Fibroblast of skin of left quadriceps (primary cell): ENCODE measurements around the gene TNNT3.

ENCODE experiments used
- DNase-seq, 2 experiments: peaks; one replicate each; pipeline ENCODE4 v3.0.0-alpha.2; 2013; ENCODE audit warnings: low read depth in 2 of 2

The TNNT3 gene

DNA sequence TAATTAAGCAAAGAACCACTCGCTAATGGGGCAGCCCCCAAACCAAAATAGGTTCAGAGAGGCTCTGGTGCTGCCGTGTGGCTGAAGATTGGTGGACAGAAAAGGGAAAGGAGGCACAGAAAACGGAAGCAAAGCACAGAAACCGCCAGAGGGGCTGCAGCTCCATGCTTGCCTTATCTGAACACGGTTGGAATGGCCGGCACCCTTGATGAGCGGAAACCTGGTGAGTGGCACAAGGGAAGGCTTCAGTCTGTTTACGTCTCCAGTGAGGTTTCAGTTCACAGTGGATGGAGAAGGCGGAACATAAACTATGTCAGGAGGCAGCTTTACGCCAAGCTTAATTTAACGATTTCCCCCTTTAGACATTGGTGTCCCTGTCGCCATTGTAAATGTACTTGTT, 22.6 kb upstream of the TNNT3 start:
- no peak for DNase-seq

DNA sequence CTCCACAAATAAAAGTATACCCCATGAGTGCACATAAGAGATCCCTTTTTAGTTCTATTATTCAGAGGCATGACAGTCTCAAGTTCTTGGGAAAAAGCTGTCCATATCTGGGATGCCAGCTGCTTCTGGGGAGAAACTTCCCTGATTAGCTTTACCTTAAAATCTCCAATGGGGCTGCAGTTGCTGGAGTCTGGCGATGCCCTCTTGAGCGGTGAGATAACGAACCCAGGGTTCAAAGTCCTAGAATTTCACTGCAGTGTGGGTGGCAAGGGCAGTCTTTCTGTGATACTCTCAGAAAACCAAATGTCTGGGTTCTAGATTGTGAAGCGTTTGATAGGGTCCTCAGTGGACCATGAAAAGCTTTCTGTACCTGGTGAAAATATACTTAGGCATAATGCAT, 20.4 kb upstream of the TNNT3 start:
- no peak for DNase-seq

DNA sequence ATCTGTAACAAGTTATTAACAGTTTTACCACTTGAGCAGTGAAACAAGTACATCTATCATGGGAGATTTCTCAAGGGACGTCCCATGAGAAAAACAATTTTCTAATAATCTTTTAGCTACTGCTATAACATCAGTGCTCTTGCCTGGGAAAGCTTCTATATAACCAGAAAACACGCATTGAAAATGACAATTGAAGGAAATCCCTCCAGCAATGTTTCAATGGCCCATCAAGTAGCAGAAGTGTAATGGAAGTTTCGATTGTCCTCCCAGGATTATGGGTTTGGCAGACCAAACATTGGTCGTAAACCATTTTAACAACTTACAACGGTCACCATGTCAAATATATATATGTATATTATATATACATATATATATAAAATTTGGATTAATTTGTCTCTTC, 19.8 kb upstream of the TNNT3 start:
- DNase-seq, result no peak

DNA sequence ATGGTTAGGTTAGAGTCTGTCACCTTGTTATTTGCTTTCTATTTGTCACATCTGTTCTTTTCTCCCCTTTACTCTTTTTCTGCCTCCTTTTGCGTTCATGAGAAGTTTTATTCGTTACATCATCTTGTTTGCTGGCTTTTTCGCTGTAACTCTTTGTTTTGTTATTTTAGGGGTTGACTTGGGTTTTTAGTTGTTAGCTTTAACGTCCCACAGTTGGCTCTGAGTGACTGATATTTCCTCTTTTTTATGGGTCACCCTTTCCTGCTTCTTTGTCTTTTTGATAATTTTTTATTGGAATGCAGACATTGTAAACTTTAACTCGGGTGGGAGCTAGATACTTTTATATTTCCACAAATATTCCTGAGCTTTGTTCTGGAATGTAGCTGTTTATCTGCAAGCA, 13.3 kb upstream of the TNNT3 start:
- no peak for DNase-seq

DNA sequence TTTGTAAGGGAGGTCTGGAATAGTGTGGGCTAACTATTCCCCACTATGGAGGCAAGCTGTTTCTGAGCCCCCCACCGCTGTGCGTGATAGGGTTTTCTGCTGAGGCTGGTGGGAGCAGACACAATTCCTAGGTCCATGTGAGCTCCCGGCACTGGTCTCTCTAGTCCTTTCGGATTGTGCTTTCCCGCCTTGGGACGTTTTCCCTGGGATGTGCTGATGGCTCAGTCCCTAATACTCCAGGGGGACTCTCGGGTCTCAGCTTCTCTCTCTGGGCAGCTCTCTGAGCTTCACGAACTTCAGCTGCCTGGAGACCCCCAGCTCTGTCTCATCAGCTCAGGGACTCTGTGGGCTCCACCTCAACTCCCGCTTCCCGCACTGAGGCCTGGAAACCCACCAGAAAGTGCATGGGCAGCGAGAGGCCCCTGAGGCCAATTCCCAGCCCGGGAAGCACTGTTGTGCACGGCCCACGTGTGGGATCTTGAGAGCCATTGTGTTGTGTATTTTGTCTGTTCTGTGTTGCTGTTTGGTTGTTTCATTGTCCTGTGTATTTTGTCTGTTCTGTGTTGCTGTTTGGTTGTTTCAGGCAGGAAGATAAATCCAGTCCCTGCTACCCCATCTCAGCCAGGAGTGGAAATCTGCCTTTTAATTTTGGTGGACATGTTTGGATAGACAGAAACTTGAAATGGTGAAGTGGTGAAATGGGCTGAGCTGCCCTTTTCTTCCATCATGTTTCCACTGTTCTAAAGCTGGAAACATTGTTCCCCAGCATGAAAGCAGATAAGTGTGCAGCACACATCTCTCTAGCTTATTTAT, 12.7 kb upstream of the TNNT3 start:
- no peak for DNase-seq

DNA sequence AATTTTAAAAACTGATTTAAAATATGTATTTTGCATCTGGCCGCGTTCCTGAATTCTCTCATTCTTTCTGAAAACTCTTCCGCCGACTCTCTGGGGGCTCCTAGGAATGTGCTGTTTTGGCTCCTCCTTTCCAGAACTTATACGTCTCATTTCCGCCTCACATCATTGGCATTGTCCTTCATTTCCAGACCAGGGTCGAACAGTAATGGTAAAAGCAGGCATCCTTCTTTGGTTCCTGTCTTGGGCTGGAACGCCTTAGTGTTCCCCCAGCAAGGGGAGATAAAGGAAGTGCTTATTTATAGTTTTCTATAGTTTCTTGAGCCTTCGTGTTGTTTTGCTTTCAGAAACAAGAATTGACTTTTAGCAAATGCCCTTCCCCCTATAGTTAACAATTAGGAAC, 10.9 kb upstream of the TNNT3 start:
- peak; percentile 22 to 24 for DNase-seq

DNA sequence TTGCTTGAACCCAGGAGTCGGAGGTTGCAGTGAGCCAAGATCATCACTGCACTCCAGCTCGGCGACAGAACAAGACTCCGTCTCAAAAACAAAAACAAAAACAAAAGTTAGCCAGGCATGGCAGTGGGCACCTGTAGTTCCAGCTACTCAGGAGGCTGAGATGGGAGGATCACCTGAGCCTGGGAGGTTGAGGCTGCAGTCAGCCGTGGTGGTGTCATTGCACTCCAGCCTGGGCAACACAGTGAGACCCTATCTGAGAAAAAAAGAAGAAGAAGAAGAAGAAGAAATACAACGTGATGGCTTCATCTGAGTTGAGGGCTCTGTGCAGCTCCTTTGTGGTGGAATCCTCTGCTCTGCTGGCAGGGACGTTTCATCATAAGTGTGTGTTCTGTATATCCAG, 10.0 kb upstream of the TNNT3 start:
- DNase-seq, result no peak

DNA sequence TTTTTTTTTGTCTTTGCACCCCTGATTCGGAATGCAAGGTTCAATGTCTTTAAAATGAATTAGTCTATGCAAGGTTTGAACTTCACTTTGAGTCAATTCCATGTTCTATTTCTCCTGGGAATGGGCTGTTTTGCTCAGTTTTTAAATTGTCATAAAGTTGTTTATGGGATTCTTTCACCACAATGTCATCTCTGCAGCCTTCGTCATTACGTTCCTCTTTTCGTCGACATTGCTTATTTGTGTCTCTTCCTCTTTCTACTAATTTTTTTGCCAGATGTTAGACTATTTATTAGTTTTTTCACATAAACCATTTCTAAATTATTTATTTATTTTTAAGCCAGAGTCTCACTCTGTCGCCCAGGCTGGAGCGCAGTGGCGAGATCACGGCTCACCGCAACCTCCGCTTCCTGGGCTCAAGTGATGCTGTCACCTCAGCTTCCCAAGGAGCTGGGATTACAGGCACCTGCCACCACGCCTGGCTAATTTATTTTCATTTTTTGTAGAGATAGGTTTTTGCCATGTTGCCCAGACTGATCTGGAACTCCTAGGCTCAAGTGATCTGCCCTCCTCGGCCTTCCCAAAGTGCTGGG, 7.1 kb upstream of the TNNT3 start:
- no peak for DNase-seq

DNA sequence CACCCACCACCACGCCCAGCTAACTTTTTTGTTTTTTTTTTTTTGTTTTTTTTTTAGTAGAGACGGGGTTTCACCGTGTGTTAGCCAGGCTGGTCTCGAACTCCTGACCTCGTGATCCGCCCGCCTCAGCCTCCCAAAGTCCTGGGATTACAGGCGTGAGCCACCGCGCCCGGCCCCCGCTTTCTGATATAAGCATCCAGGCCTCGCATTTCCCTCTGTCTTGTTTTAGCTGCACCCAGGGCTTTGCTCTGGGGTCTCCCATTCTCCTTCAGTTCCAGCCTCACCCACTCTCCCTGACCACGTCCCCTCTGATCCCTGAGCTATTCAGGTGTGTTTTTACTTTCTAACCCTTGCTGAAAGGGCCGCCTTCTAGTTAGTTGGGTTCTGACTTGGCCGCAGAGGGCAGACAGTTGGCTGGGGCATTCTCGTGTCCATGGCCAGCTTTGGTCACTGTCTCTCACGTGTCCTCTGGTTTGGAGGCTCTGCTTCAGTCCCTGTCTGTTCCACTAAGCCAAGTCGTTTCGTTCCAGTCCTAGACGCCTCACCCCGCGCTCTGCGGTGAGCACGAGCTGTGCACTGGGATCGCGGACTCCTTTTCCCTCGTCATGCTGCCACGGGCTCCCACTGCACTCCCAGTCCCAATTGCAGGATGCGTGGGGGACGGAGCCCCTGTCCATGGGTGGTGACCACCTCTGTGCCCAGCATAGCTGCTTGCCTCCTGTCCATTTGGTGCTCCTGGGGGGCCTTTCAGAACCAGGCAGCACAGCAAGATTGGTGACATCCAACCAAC, 6.0 kb upstream of the TNNT3 start:
- no peak for DNase-seq

DNA sequence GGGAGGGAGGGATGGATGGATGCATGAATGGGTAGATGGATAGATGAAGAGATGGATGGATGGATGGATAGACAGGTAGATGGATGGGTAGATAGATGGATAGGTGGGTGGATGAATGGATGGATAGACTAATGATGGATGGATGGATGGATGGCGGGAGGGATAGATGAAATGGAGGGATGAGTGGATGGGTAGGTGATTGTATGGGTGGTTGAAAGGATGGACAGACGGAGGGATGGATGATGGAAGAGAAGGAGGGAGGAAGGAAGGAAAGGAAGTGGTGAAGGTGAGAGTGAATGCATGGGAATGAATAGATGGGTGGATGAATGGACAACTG, 3.7 kb upstream of the TNNT3 start:
- no peak for DNase-seq

DNA sequence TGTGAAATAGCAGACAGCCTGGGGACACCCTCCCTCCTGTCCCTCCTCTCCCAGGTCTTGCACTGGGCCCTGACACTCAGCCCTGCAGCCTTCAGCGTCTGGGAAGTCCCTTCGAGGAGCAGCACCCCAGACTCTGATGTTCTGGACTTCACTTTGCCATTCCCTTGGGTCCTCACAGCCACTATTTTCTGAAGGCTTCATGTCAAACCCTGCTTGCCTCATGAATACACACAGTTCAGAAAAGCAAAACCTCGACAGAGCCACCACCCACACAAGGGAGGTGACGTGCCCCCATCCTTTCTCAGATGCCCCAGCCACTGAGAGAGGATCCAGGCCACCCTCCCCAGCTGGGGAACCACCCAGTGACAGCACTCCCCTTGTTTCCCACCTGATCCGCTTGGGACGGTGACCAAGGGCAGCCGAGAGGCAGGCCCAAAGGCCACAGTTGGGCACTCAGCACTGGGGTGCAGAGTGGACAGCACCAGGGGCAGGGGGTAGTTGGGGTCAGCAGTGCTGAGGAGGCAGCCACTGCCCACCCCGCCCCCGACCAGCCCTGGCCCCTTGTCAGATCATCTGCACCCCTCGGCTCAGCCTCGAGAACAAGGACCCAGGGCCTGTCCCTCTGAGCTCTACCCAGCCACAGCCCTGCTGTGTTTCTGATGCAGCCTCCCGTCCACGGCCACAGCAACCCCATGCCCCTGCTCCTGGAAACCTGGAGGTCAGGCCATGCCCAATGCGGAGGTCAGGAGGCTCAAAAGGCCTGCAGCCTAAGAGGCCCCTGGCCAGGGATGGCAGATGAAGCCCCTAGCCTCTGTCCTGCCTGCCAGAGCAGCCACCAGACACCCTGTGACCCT, 3.1 kb upstream of the TNNT3 start:
- DNase-seq, result no peak

DNA sequence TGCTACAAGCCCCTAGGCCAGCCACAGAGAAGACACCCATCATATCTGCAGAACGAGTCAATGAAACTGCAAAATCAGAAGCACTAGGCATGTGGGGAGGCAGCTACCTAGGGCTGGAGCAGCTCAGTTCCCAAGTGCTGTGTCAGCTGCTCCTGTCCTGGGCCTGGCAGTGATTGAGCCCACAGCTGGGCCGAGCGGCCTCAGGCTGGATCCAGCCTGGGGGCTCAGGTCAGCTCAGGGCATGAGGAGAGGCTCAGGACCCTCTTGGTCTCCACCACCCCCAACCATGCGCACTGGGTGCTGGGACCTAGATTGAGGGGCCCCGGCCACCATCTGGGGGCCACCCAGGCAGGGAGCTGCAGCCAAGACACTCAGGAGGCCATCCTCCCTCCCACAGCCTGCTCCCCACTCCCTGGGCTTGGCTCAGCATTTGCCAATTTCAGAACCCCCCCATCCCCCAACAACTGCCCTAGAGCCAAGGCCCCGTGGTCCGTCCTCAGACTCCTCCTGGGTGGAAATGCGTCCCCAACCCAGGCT, 2.4 kb upstream of the TNNT3 start:
- no peak for DNase-seq

DNA sequence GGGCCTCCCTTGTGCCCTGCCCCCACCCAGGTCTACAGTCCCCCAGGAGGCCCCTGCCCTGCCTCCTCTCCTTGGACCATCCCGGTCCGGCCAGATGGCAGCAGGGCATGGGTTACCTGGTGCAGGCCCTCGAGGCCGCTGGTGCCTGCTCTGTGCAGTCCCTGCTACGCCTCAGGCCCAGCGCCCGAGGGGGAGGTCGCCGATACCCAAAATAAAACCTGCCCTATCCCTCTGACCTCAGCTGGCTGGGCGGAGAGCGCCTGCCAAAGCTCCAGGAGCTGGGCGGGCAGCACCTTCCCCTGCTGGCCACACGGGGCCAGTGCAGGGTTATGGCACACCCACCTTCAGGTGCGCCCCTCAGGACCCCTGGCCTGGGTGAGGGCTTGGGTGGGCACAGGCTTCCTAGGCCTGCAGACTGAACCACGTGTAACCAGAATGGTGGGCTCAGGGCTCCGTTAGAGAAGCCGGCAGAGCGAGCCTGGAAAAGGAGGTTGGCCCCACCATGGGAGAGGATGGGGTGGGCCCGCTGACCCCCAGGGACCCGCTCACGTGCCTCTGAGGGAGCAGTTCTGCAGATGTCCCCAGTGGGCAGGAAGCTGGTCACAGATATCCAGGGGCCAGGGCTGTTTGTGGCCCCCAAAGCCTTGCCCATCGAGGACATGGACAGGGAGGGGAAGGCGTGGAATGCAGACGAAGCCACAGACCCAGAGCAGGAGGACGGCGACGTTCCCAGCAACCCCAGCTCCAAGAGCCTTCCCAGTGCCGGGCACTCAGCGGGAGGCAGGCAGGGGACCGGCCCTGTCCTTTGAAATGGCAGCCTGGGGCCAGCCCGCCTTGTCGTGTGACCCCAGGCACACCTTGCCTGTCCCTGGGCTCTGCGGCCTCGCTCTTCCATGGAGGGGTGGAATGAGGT, 1.7 kb upstream of the TNNT3 start:
- DNase-seq, result no peak

DNA sequence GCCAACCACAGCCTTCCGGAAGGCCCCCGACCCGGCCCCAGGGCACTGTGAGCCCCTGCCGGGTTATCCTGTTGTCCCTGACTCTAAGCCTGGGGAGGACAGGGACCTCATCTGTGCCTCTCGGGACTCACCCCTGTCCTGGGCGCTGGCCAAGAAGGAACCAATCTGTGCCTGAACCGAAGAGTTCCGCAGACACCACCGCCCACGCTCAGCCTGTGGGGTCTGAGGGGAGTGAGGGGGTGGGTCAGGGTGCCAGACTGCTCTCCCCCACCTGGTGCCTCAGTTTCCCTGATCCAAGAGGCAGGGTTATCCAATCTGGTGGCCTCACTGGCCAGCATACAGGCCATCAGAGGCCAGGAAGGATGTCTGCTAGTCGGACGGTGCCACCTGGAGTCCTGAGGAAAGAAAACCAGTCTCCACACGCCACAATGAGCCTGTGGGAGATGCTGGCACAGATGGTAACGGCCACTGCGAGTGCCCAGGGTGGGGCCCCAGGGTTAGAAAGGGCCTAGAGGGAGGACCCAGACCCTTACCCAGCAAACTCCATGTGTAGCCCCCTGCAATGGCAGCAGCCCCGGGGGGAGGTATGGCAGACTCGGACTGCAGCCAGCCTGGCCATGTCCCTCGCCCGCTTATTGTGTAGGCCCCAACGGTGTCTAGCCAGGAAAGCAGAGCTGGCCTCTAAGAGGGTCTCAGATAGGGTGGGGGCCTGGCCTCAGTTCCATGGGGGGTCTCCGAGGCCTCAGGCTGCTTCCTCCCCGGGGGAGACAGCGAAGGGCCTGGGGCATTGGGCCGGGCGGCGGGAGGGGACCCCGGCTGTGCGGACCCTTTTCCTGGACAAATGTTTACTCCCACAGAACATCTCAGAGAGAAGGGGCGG, 827 bp upstream of the TNNT3 start:
- DNase-seq, result no peak

DNA sequence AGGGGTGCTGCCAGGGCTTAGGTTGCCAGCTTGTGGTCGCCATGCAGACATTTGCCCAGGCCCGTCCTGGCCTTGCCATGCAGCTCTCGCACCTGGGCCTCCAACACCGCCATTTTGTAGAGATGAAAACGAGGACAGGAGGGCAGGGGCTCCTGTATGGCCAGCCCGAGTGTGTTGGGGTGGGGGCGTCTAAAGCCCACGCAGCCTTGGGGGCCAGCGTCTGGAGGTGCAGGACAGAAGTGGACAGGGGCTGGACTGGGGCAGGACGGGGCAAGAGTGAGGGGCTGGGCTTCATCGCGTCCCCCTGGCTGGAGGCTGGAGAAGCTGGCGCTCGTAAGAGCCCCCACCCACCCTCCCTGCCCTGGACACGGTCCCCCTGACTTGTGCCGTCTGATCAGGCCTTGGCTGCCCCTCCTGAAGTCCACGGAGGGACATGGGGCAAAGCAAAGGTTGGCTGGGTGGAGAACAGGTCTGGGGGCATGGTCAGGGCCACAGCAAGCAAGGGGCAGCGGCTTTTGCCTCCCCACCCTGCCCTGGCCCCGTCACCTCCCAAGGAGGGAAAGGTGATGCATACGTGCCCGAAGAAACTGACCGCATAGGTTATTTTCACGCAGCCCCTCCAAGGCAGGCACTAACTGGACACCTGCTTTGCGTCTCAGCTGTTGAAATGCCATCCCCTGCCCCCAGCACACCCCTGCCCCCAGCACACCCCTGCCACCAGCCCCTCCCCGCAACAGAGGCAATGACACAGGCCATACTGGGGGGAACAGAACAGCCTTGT, 815 bp downstream of the TNNT3 start:
- no peak for DNase-seq

DNA sequence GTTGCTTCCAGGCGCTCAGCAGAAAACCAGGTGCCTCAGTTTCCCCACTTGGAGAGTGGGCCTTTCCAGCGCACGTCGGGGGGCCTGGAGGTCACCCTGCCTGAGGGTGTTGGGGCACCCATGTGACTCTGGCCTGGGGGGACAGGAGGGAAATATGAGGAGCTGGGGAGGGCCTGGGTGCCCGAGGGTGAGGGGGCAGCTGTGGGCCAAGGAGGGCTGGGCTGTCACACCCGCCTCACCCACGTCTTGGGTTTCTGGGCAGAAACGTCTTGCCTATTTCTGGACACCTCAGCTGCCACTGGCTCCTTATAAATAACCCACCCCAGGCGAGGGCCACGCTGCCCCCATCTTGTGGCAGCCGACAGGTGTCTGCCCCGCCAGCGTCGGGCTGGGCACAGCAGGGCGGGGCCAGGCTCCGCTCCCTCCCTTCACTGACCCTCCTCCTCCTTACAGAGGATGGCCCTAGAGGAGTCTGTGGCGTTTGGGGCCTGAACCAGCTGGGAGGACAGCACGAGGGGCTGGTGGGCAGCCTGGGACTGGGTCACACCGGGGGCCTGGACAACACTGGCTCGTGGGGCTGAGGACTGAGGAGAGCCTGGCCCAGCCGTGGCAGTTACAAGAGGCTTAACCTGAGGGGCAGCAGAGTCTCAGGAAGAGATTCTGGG, 1.5 kb downstream of the TNNT3 start:
- no peak for DNase-seq

DNA sequence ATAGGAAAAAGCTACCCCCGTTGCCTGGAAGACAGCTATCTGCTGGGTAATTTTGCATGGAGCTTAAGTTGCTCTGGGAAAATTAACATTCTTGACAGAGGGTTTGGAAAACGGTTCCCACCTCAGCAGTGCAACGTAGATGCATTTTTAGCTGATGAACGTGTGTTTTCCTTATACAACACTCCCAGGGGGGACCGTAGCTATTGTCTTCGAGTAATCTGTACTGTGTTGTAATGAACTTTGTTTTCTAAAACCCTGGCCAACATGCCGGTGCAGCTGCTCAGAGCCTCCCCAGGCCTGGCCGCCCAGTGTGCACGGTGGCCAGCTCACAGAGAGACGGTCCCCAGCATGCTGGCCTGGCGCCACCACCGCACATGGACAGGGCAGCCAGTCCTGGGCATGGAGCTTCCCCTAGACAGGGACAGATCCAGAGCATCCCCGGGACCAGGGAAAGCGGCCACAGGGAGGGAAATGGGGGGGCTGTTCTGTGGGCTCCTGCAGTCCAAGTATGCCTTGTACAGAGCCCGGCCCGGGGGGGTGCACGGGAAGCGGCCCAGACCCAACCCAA, 2.2 kb downstream of the TNNT3 start:
- DNase-seq, result peak; percentile 20

DNA sequence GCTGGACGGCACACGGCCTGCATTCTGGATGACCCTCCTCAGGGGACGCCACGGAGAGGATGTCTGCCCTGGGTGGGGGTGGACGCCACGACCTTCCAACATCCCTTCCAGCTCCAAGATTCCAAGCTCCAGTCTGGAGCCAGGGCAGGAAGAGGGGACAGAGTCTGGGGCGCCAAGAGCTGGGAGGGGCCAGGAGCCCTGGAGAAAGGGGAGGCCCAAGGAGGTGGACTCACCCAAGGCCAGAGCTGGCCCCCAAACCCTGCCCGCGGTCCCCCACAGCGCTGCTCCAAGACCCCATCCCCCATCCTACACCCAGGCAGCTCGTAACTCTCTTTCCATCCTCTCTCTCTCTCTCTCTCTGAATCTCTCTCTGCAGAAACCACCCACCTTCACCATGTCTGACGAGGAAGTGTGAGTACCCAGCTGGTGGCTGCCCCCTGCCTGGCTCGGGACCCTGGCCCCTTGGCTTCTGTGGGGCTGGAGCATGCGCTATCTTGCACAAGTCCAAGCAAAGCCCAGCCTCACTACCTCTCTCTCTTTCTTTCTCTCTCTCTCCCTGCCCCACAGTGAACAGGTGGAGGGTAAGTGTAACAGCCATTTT, 3.1 kb downstream of the TNNT3 start:
- no peak for DNase-seq
